Ectodermal cell (in vitro differentiated cells): ENCODE results near the gene ZCCHC3.

Experiments used
- H3K27ac ChIP-seq: 2 replicates; pipeline ENCODE4 v1.7.0; 2013; ENCODE audit warnings: mild to moderate bottlenecking, low read depth, low read length; ENCODE audit not compliant: insufficient read depth, poor library complexity, severe bottlenecking
- H3K27me3 ChIP-seq: 2 replicates; pipeline ENCODE4 v1.7.0; 2013; ENCODE audit warnings: mild to moderate bottlenecking, low read length; ENCODE audit not compliant: insufficient read depth, control insufficient read depth, poor library complexity, severe bottlenecking
- H3K36me3 ChIP-seq: one replicate; pipeline ENCODE4 v1.7.0; 2013; ENCODE audit warnings: low read length; ENCODE audit not compliant: control insufficient read depth, insufficient read depth
- H3K4me1 ChIP-seq: one replicate; pipeline ENCODE4 v1.7.0; 2013; ENCODE audit warnings: low read length; ENCODE audit not compliant: control insufficient read depth, insufficient read depth
- H3K4me3 ChIP-seq: 2 replicates; pipeline ENCODE4 v1.7.0; 2013; ENCODE audit warnings: low read depth, low read length, control low read depth; ENCODE audit not compliant: insufficient read depth
- H3K9me3 ChIP-seq: 2 replicates; pipeline ENCODE4 v1.7.0; 2013; ENCODE audit warnings: mild to moderate bottlenecking, low read length, moderate library complexity; ENCODE audit not compliant: control insufficient read depth
- WGBS, 2 experiments: methylation state at CpG; one replicate each; pipeline ENCODE4 v1.1.7; 2013; ENCODE audit warnings: missing lambda C conversion rate in 2 of 2; 5-methylcytosine and 5-hydroxymethylcytosine counted together

ZCCHC3 gene

DNA sequence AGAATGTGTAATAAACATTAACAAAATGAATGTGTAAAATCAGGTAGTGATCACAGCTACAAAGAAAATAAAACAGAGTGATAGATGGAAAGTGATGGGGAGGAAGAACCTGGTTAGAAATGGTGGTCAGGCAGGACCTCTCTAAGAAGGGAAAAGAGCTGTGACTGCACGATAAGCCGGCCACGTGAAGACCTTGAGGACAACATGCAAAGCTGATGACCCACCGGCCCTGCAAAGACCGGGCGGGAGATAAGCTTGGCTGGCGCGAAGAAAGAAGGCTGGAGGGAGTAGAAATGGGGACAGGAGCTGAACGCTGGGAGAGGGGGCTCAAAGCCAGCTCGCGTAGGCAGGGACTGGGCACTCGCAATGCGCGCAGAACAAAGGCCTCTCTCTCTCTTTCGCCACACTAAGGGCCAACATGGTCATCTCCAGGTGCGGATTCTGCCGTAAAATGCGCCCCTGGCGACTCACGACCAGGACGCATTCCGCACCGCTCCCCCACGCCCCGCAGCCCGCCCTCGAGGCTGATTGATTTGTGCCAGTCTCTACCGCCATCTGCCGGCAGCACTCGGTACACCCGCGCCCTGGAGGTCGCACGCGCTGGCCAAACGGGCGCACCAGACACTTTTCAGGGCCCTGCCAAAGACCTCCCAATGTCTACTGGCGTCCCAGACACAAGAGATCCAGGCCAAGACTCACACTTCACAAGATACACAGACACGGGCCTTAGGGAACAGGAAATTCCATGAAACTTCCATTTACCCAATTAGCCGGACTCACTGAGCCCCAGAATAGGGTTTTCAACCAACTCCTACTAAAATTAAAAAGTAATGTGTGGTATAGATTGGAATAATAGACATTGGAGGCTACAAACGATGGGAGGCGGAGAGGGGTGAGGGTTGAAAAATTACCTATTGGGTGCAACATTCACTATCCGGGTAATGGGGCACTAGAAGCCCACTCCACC is 30.5 kb upstream of the ZCCHC3 start:
- Histone ChIP-seq H3K4me1 (no peaks in the 10 kb centered on the region), H3K27me3 (peaks cover 15% of the 10 kb centered on the region), H3K9me3 (no peaks in the 10 kb centered on the region), H3K27ac (no peak overlapping the region), H3K36me3 (no peaks in the 10 kb centered on the region), H3K4me3 (peak overlapping the region; percentile 27)
- WGBS, 2 experiments = 12 to 18% methylated on average over 39 to 43 of the region's 43 CpGs

GRCh38 chr20:270517-270916 is 26.9 kb upstream of the ZCCHC3 start:
- Histone ChIP-seq H3K4me3 (no peak overlapping the region), H3K9me3 (no peaks in the 10 kb centered on the region), H3K27me3 (peaks cover 8% of the 10 kb centered on the region), H3K36me3 (no peaks in the 10 kb centered on the region), H3K4me1 (no peaks in the 10 kb centered on the region), H3K27ac (no peak overlapping the region)
- 93 to 95% methylated on average over 5 of the region's 5 CpGs for WGBS, 2 experiments

DNA sequence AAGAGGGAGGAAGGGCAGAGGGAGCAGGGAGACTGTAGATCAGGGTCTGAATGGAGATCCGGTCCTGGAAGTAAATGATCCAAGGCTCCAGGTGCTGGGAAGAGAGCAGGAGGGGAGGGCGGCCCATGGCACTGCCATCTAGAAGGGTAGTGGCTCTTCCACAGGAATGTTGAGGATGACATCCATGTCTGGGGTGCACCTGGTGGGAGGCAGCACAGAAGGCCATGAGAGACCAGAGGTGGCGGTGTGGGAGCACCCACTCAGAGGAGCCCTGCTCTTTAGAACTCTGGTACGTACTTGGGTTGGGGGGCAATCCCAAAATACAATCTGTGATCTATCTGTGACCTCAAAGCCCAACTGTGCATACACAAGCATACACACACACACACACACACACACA is 26.3 kb upstream of the ZCCHC3 start:
- WGBS, 2 experiments = 88 to 93% methylated on average over 4 of the region's 4 CpGs
- Histone ChIP-seq H3K4me3 (no peak overlapping the region), H3K4me1 (no peaks in the 10 kb centered on the region), H3K36me3 (no peaks in the 10 kb centered on the region), H3K9me3 (no peaks in the 10 kb centered on the region), H3K27me3 (peaks cover 5% of the 10 kb centered on the region), H3K27ac (no peak overlapping the region)

GRCh38 chr20:271528-271927 is 25.8 kb upstream of the ZCCHC3 start:
- Histone ChIP-seq H3K4me3 (no peak overlapping the region), H3K9me3 (no peaks in the 10 kb centered on the region), H3K36me3 (peaks cover 2% of the 10 kb centered on the region), H3K27me3 (peaks cover under 1% of the 10 kb centered on the region), H3K4me1 (no peaks in the 10 kb centered on the region), H3K27ac (no peak overlapping the region)

GRCh38 chr20:272718-273117 is 24.7 kb upstream of the ZCCHC3 start:
- Histone ChIP-seq H3K27ac (no peak overlapping the region), H3K27me3 (no peaks in the 10 kb centered on the region), H3K36me3 (peaks cover 13% of the 10 kb centered on the region), H3K4me1 (no peaks in the 10 kb centered on the region), H3K9me3 (no peaks in the 10 kb centered on the region), H3K4me3 (no peak overlapping the region)

GRCh38 chr20:273884-274283 is 23.5 kb upstream of the ZCCHC3 start:
- 58 to 59% methylated on average over 3 of the region's 3 CpGs for WGBS, 2 experiments

DNA sequence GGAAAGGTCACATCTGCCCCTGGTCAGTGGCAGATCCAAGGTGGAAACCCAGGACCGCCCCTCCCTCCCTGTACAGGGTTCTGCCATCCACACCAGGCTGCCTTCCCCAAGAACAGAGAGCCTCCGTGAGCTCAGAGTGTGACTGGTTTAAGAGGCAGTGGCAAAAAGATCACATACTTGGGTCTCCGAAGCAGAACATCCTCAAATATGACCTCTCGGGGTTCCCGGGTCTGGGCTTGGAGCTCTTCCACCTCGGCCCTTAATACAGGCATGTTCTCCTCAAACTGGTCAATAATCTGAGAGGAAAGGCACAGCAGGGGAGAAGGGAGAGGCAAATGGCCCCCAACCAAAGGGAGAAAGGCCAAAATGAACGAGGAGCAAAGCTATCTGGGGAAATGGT is 21.6 kb upstream of the ZCCHC3 start:
- no peak overlapping the region for H3K27ac ChIP-seq
- no peaks in the 10 kb centered on the region for H3K27me3 ChIP-seq
- H3K36me3 ChIP-seq = peaks cover 20% of the 10 kb centered on the region
- H3K9me3 ChIP-seq = no peaks in the 10 kb centered on the region
- 95 to 98% methylated on average over 7 of the region's 7 CpGs for WGBS, 2 experiments
- H3K4me1 ChIP-seq = no peaks in the 10 kb centered on the region
- H3K4me3 ChIP-seq = no peak overlapping the region

More at GRCh38 chr20:273884-274283, 23.5 kb upstream of the ZCCHC3 start:
- H3K4me1 ChIP-seq = no peaks in the 10 kb centered on the region
- H3K36me3 ChIP-seq = peaks cover 20% of the 10 kb centered on the region
- H3K27ac ChIP-seq = no peak overlapping the region
- no peaks in the 10 kb centered on the region for H3K27me3 ChIP-seq
- H3K4me3 ChIP-seq = no peak overlapping the region
- no peaks in the 10 kb centered on the region for H3K9me3 ChIP-seq

- H3K4me3 ChIP-seq = no peak overlapping the region
- peaks cover 25% of the 10 kb centered on the region for H3K36me3 ChIP-seq
Observed at GRCh38 chr20:276620-277495, 20.5 kb upstream of the ZCCHC3 start.

GRCh38 chr20:277496-277781 is 19.9 kb upstream of the ZCCHC3 start:
- Histone ChIP-seq H3K36me3 (peaks cover 29% of the 10 kb centered on the region), H3K4me3 (no peak overlapping the region)
- WGBS, 2 experiments = 33 to 36% methylated on average over 2 of the region's 3 CpGs

More at GRCh38 chr20:276620-277495, 20.5 kb upstream of the ZCCHC3 start:
- no peak overlapping the region for H3K27ac ChIP-seq
- no peaks in the 10 kb centered on the region for H3K27me3 ChIP-seq
- H3K9me3 ChIP-seq = no peaks in the 10 kb centered on the region
- WGBS, 2 experiments = 95 to 96% methylated on average over 12 of the region's 12 CpGs
- no peaks in the 10 kb centered on the region for H3K4me1 ChIP-seq

DNA sequence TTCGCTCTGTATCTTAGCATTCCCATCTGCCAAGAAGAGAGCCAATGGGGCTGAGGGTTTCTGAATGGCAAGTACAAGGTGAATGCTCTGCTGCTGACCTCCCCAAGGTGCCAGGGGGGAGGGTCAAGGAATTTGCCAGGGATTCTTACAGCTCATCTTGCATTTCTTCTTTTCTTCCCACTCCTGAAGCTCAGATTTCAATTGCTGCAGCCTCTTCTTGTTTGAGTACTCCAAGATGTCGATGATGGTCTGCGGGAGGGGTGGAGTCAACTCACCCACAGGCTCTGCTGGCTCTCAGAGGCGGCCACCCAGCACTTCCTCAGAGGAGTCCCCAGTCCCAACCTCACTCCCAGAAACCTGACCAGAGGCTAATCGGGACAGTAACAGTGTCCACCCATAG is 19.2 kb upstream of the ZCCHC3 start:
- Histone ChIP-seq H3K4me3 (no peak overlapping the region), H3K36me3 (peaks cover 29% of the 10 kb centered on the region), H3K27me3 (no peaks in the 10 kb centered on the region), H3K9me3 (no peaks in the 10 kb centered on the region), H3K4me1 (no peaks in the 10 kb centered on the region), H3K27ac (no peak overlapping the region)
- 73 to 80% methylated on average over 5 of the region's 5 CpGs for WGBS, 2 experiments

More at GRCh38 chr20:277496-277781, 19.9 kb upstream of the ZCCHC3 start:
- Histone ChIP-seq H3K4me1 (no peaks in the 10 kb centered on the region), H3K27ac (no peak overlapping the region), H3K27me3 (no peaks in the 10 kb centered on the region), H3K9me3 (no peaks in the 10 kb centered on the region)
